Measurements from ENCODE around the gene GET3.

Gene GET3

GRCh38 chr19:12752056-12752781 is 14.9 kb downstream of the GET3 start:
- no peak for DNase-seq (ENCODE audit: low read depth in 2 of 2)

GRCh38 chr19:12754465-12755196 is 17.3 kb downstream of the GET3 start:
- DNase-seq (ENCODE audit: low read depth in 2 of 2): no peak

- DNase-seq (ENCODE audit: low read depth in 2 of 2): no peak
These were observed 19.0 kb downstream of the GET3 start for GRCh38 chr19:12756150-12756883.

GRCh38 chr19:12757544-12758274 is 20.4 kb downstream of the GET3 start:
- peak; percentile 44 to 46 for DNase-seq (ENCODE audit: low read depth in 2 of 2)

GRCh38 chr19:12759686-12760085 is 22.4 kb downstream of the GET3 start:
- no peak for DNase-seq (ENCODE audit: low read depth in 2 of 2)

- no peak for DNase-seq (ENCODE audit: low read depth in 2 of 2)
These were observed 25.8 kb downstream of the GET3 start for GRCh38 chr19:12763100-12763499.

- no peak for DNase-seq (ENCODE audit: low read depth in 2 of 2)
These were observed 27.4 kb downstream of the GET3 start for GRCh38 chr19:12764698-12765097.

GRCh38 chr19:12766051-12766521 is 28.8 kb downstream of the GET3 start:
- peak; percentile 69 to 82 for DNase-seq (ENCODE audit: low read depth in 2 of 2)

GRCh38 chr19:12767150-12767549 is 29.9 kb downstream of the GET3 start:
- DNase-seq (ENCODE audit: low read depth in 2 of 2): no peak

GRCh38 chr19:12767666-12768065 is 30.4 kb downstream of the GET3 start:
- no peak for DNase-seq (ENCODE audit: low read depth in 2 of 2)

GRCh38 chr19:12769689-12770088 is 32.4 kb downstream of the GET3 start:
- peak in 1 of 2 donors; percentile 47 for DNase-seq (ENCODE audit: low read depth in 2 of 2)

- no peak for DNase-seq (ENCODE audit: low read depth in 2 of 2)
These were observed 33.6 kb downstream of the GET3 start for GRCh38 chr19:12770922-12771321.

GRCh38 chr19:12772323-12772722 is 35.0 kb downstream of the GET3 start:
- DNase-seq (ENCODE audit: low read depth in 2 of 2): no peak

GRCh38 chr19:12773571-12773970 is 36.3 kb downstream of the GET3 start:
- DNase-seq (ENCODE audit: low read depth in 2 of 2): no peak

- no peak for DNase-seq (ENCODE audit: low read depth in 2 of 2)
These were observed 37.6 kb downstream of the GET3 start, which contains the start of gene HOOK2 for GRCh38 chr19:12774588-12775555. Gene HOOK2, minus strand, starts transcription at chr19:12775552. Its CDS starts 103 bp downstream, at chr19:12775449.

- peak; percentile 77 to 78 for DNase-seq (ENCODE audit: low read depth in 2 of 2)
These were observed 40.1 kb downstream of the GET3 start for GRCh38 chr19:12777217-12778016.

- no peak for DNase-seq (ENCODE audit: low read depth in 2 of 2)
These were observed 41.0 kb downstream of the GET3 start for GRCh38 chr19:12778017-12778904.

GRCh38 chr19:12778905-12779161 is 41.5 kb downstream of the GET3 start:
- no peak for DNase-seq (ENCODE audit: low read depth in 2 of 2)

Measured in activated CD4-positive, alpha-beta T cell treated with anti-CD3 and anti-CD28 coated beads for 24 hours (primary cell).